ENCODE data around the gene ARL3.
A peak's percentile ranks its signal among the peaks of the same experiment; 100 is the strongest.

DNA sequence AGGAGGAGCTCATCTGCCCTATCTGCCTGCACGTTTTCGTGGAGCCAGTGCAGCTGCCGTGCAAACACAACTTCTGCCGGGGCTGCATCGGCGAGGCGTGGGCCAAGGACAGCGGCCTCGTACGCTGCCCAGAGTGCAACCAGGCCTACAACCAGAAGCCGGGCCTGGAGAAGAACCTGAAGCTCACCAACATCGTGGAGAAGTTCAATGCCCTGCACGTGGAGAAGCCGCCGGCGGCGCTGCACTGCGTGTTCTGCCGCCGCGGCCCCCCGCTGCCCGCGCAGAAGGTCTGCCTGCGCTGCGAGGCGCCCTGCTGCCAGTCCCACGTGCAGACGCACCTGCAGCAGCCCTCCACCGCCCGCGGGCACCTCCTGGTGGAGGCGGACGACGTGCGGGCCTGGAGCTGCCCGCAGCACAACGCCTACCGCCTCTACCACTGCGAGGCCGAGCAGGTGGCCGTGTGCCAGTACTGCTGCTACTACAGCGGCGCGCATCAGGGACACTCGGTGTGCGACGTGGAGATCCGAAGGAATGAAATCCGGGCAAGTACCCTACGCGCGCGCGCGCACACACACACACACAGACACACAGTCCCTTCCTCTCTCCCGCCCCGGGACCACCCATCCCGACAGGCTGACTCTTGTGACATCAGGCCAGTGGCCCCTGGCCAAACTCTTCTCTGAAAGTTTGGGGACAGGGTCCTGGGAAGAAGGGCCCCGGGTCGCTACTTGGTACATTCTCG lies 69.4 kb downstream of the ARL3 start:
- TF ChIP-seq, protein P1, sequence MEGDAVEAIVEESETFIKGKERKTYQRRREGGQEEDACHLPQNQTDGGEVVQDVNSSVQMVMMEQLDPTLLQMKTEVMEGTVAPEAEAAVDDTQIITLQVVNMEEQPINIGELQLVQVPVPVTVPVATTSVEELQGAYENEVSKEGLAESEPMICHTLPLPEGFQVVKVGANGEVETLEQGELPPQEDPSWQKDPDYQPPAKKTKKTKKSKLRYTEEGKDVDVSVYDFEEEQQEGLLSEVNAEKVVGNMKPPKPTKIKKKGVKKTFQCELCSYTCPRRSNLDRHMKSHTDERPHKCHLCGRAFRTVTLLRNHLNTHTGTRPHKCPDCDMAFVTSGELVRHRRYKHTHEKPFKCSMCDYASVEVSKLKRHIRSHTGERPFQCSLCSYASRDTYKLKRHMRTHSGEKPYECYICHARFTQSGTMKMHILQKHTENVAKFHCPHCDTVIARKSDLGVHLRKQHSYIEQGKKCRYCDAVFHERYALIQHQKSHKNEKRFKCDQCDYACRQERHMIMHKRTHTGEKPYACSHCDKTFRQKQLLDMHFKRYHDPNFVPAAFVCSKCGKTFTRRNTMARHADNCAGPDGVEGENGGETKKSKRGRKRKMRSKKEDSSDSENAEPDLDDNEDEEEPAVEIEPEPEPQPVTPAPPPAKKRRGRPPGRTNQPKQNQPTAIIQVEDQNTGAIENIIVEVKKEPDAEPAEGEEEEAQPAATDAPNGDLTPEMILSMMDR (IDR thresholded peaks at IDR 0.05) = peak; percentile 60 to 83 (median 80)
- no peak for TF ChIP-seq POLR2A (IDR thresholded peaks at IDR 0.05)

Measured in Peyer's patch (tissue), 4 donors.